OCI-M2 (cell line): ENCODE measurements around the gene UQCRC2.
"Not testable (repeated sequence)": the region's sequence is repeated elsewhere in the genome, so short reads cannot be mapped to it uniquely, and the experiment has no call there.

Source experiments
- DNase-seq: peaks from one replicate; lab custom pipeline; 2025; ENCODE audit not compliant: unreplicated experiment; lab: John Stamatoyannopoulos, UW

UQCRC2 gene

GRCh38 chr16:21952793-21953540, at the start of gene UQCRC2:
TSS of gene UQCRC2 (plus strand) at chr16:21953361. CDS start at chr16:21953424, 63 bp downstream.
- DNase-seq, result peak; percentile 63

GRCh38 chr16:21932650-21933049, 20.5 kb upstream of the UQCRC2 start:
- DNase-seq, result not testable (repeated sequence)

GRCh38 chr16:21933316-21933715, 19.8 kb upstream of the UQCRC2 start:
- DNase-seq, result not testable (repeated sequence)

- DNase-seq, result not testable (repeated sequence)
These were observed 19.4 kb upstream of the UQCRC2 start for GRCh38 chr16:21933790-21934189.

- DNase-seq, result not testable (repeated sequence)
These were observed 16.9 kb upstream of the UQCRC2 start for GRCh38 chr16:21936216-21936615.

- DNase-seq, result no peak
These were observed 15.8 kb upstream of the UQCRC2 start for GRCh38 chr16:21937336-21937829.

- no peak for DNase-seq
These were observed 12.6 kb upstream of the UQCRC2 start for GRCh38 chr16:21940570-21940969.

GRCh38 chr16:21943571-21943970, 9.6 kb upstream of the UQCRC2 start:
- DNase-seq, result no peak

- no peak for DNase-seq
These were observed 6.1 kb upstream of the UQCRC2 start for GRCh38 chr16:21946889-21947635.

GRCh38 chr16:21949713-21950260, 3.4 kb upstream of the UQCRC2 start:
- no peak for DNase-seq

GRCh38 chr16:21950782-21951521, 2.2 kb upstream of the UQCRC2 start:
- no peak for DNase-seq

GRCh38 chr16:21952040-21952792, 945 bp upstream of the UQCRC2 start:
- DNase-seq, result peak; percentile 47

GRCh38 chr16:21953541-21953902, 361 bp downstream of the UQCRC2 start:
- DNase-seq, result no peak

- DNase-seq, result no peak
These were observed 4.7 kb downstream of the UQCRC2 start for GRCh38 chr16:21957714-21958346.

GRCh38 chr16:21959050-21959449, 5.9 kb downstream of the UQCRC2 start:
- no peak for DNase-seq

- no peak for DNase-seq
These were observed 9.3 kb downstream of the UQCRC2 start for GRCh38 chr16:21962475-21962874.

- no peak for DNase-seq
These were observed 10.7 kb downstream of the UQCRC2 start for GRCh38 chr16:21963887-21964286.

- DNase-seq, result no peak
These were observed 11.2 kb downstream of the UQCRC2 start for GRCh38 chr16:21964353-21964752.

- DNase-seq, result no peak
These were observed 18.7 kb downstream of the UQCRC2 start for GRCh38 chr16:21971856-21972255.

GRCh38 chr16:21973945-21974344, 20.8 kb downstream of the UQCRC2 start:
- no peak for DNase-seq
